ENCODE results near the gene DCLK3. TPM values are rescaled to one million over a fixed set of nuclear protein-coding genes. Genes with fewer than 3 reads are reported as not detected.

Gene DCLK3
- total RNA-seq, 1 experiment from 2014 or later, result not detected

DNA sequence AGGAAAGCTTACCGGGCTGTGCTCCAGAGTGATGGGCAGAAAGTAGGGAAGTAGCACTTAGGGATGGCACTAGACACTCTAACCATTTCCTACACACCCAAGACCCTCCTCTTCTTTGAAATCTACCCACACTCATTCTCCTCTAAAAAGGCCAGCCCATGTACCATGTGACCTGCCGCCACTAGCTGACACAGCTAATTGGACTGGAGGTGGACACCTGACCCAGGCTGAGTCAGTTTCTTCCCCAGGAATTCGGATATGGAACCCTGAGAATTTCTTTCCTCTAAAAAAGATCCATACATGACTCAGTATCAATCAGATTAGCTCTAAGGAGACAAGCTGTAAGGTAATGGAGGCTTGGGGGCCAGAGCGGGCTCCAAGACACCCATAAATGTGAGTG is 60.1 kb downstream of the DCLK3 start:
- DNase-seq, result no peak
- Mint-ChIP-seq H3K4me1 (ENCODE audit: low read depth, unreplicated experiment) (no peaks in the 10 kb centered on the region), H3K27me3 (ENCODE audit: insufficient read depth, unreplicated experiment) (peaks cover 8% of the 10 kb centered on the region), H3K27ac (ENCODE audit: unreplicated experiment) (no peak overlapping the region), H3K9me3 (ENCODE audit: unreplicated experiment) (no peaks in the 10 kb centered on the region), H3K4me3 (ENCODE audit: unreplicated experiment) (no peak overlapping the region), H3K36me3 (ENCODE audit: insufficient read depth, unreplicated experiment) (no peaks in the 10 kb centered on the region)
- BruUV-seq (replicated peaks), result no TSS peak
- CTCF ChIA-PET, result interaction anchor here (0.7 kb wide), 1 partner anchor 273 kb away, joined by 3 read pairs; no protein-coding TSS in a partner anchor
- intact Hi-C loops (cut with micrococcal nuclease; ENCODE audit: unreplicated experiment), result no loop called here
- Histone ChIP-seq H3K36me3 (ENCODE audit: control insufficient read depth, insufficient read depth, low read length) (no peaks in the 10 kb centered on the region), H3K4me1 (no peaks in the 10 kb centered on the region), H3K9me3 (no peaks in the 10 kb centered on the region), H3K4me3 (ENCODE audit: low read depth, low read length) (no peak overlapping the region), H3K27me3 (replicated peaks; ENCODE audit: control insufficient read depth, insufficient read depth, low read length) (no peaks in the 10 kb centered on the region)
- POLR2A ChIA-PET, result no interaction called here
- TF ChIP-seq, protein P1, sequence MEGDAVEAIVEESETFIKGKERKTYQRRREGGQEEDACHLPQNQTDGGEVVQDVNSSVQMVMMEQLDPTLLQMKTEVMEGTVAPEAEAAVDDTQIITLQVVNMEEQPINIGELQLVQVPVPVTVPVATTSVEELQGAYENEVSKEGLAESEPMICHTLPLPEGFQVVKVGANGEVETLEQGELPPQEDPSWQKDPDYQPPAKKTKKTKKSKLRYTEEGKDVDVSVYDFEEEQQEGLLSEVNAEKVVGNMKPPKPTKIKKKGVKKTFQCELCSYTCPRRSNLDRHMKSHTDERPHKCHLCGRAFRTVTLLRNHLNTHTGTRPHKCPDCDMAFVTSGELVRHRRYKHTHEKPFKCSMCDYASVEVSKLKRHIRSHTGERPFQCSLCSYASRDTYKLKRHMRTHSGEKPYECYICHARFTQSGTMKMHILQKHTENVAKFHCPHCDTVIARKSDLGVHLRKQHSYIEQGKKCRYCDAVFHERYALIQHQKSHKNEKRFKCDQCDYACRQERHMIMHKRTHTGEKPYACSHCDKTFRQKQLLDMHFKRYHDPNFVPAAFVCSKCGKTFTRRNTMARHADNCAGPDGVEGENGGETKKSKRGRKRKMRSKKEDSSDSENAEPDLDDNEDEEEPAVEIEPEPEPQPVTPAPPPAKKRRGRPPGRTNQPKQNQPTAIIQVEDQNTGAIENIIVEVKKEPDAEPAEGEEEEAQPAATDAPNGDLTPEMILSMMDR (IDR thresholded peaks at IDR 0.05; ENCODE audit: insufficient read depth in 1 of 2, low read depth in 1 of 2, low read length in 1 of 2, severe bottlenecking in 1 of 2, unreplicated experiment in 1 of 2), result no peak

DNA sequence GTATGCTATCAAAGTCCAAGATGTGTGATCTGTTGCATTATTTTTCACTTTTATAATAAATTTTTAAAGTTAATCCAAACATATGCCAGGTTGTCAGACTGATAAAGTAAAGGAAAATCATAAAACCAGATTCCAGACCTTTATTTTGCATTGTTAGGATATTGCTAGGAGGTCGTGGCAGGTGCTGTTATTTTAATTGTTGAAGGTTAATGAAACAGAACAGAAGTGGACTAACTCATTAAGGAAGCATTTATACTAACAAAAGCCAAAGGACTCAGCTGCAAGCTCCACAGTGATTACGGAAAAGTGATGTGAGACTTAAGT is 63.1 kb downstream of the DCLK3 start:
- H3K4me3 ChIP-seq (ENCODE audit: low read depth, low read length), result no peak overlapping the region
- no peaks in the 10 kb centered on the region for H3K27me3 ChIP-seq (replicated peaks; ENCODE audit: control insufficient read depth, insufficient read depth, low read length)
- H3K36me3 ChIP-seq (ENCODE audit: control insufficient read depth, insufficient read depth, low read length), result no peaks in the 10 kb centered on the region
- H3K4me1 Mint-ChIP-seq (ENCODE audit: low read depth, unreplicated experiment), result no peaks in the 10 kb centered on the region
- BruUV-seq (replicated peaks), result no TSS peak
- H3K9me3 Mint-ChIP-seq (ENCODE audit: unreplicated experiment), result no peaks in the 10 kb centered on the region
- intact Hi-C loops (cut with micrococcal nuclease; ENCODE audit: unreplicated experiment), result loop anchor here (1.0 to 2.0 kb wide), 6 partner anchors 100 to 735 kb away; no protein-coding TSS in a partner anchor
- TF ChIP-seq, protein P1 (IDR thresholded peaks at IDR 0.05; ENCODE audit: insufficient read depth in 1 of 2, low read depth in 1 of 2, low read length in 1 of 2, severe bottlenecking in 1 of 2, unreplicated experiment in 1 of 2), result no peak
- no peak for DNase-seq
- H3K27ac Mint-ChIP-seq (ENCODE audit: unreplicated experiment), result no peak overlapping the region
- ChIA-PET POLR2A (no interaction called here), CTCF (no interaction called here)
- H3K9me3 ChIP-seq, result no peaks in the 10 kb centered on the region
- H3K4me3 Mint-ChIP-seq (ENCODE audit: unreplicated experiment), result no peak overlapping the region
- no peaks in the 10 kb centered on the region for H3K4me1 ChIP-seq
- H3K36me3 Mint-ChIP-seq (ENCODE audit: insufficient read depth, unreplicated experiment), result no peaks in the 10 kb centered on the region
- H3K27me3 Mint-ChIP-seq (ENCODE audit: insufficient read depth, unreplicated experiment), result no peaks in the 10 kb centered on the region

DNA sequence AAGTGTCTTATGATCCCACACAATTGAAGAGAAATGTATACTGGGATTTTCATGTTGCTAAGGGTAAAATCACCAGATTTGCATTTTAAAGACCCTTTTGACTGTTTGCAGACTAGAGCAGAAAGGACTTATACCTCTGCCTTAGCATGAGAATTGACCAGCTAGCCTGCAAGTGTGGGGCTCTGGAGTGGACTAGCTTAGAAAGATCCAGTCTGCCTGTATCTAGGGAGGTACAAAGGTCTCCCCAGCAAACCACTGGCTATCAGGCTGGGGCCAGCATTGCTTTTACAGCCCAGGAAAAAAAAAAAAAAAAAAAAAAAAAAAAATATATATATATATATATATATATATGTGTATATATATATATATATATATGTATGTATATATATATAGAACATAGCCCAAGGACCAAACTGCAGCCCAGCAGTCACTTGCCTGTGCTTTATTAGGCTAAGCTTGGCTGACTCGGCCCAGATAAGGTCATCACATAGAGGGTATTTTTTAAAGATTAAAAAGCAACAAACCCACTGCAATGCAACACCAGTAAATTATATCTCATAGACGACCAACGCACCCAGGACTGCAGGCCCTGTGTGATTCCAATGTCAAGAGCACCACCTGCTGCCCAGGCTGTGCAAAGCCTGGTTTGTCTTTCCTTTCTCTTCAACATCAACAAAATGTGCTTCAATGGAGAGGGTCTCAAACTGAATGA is 63.7 kb downstream of the DCLK3 start:
- Mint-ChIP-seq H3K36me3 (ENCODE audit: insufficient read depth, unreplicated experiment) (no peaks in the 10 kb centered on the region), H3K4me1 (ENCODE audit: low read depth, unreplicated experiment) (no peaks in the 10 kb centered on the region), H3K4me3 (ENCODE audit: unreplicated experiment) (no peak overlapping the region), H3K27ac (ENCODE audit: unreplicated experiment) (no peak overlapping the region), H3K27me3 (ENCODE audit: insufficient read depth, unreplicated experiment) (no peaks in the 10 kb centered on the region), H3K9me3 (ENCODE audit: unreplicated experiment) (no peaks in the 10 kb centered on the region)
- Histone ChIP-seq H3K4me1 (no peaks in the 10 kb centered on the region), H3K4me3 (ENCODE audit: low read depth, low read length) (no peak overlapping the region), H3K9me3 (no peaks in the 10 kb centered on the region), H3K27me3 (replicated peaks; ENCODE audit: control insufficient read depth, insufficient read depth, low read length) (no peaks in the 10 kb centered on the region), H3K36me3 (ENCODE audit: control insufficient read depth, insufficient read depth, low read length) (no peaks in the 10 kb centered on the region)
- TF ChIP-seq, protein P1 (IDR thresholded peaks at IDR 0.05; ENCODE audit: insufficient read depth in 1 of 2, low read depth in 1 of 2, low read length in 1 of 2, severe bottlenecking in 1 of 2, unreplicated experiment in 1 of 2), result peak; percentile 83 to 89
- BruUV-seq (replicated peaks), result no TSS peak
- intact Hi-C loops (cut with micrococcal nuclease; ENCODE audit: unreplicated experiment), result loop anchor here (1.0 to 2.0 kb wide), 6 partner anchors 100 to 734 kb away; no protein-coding TSS in a partner anchor
- CTCF ChIA-PET, result no interaction called here
- POLR2A ChIA-PET, result no interaction called here
- DNase-seq, result peak; percentile 68 to 70

Measured in Caco-2 (cell line).